AG08395 (cell line): Measurements from ENCODE around the gene PIGO.
A peak's percentile ranks its signal among the peaks of the same experiment; 100 is the strongest.

Source experiments
- DNase-seq: peaks from one replicate; pipeline ENCODE4 v3.0.0; 2012; ENCODE audit warnings: mixed read lengths, low spot score

The PIGO gene

DNA sequence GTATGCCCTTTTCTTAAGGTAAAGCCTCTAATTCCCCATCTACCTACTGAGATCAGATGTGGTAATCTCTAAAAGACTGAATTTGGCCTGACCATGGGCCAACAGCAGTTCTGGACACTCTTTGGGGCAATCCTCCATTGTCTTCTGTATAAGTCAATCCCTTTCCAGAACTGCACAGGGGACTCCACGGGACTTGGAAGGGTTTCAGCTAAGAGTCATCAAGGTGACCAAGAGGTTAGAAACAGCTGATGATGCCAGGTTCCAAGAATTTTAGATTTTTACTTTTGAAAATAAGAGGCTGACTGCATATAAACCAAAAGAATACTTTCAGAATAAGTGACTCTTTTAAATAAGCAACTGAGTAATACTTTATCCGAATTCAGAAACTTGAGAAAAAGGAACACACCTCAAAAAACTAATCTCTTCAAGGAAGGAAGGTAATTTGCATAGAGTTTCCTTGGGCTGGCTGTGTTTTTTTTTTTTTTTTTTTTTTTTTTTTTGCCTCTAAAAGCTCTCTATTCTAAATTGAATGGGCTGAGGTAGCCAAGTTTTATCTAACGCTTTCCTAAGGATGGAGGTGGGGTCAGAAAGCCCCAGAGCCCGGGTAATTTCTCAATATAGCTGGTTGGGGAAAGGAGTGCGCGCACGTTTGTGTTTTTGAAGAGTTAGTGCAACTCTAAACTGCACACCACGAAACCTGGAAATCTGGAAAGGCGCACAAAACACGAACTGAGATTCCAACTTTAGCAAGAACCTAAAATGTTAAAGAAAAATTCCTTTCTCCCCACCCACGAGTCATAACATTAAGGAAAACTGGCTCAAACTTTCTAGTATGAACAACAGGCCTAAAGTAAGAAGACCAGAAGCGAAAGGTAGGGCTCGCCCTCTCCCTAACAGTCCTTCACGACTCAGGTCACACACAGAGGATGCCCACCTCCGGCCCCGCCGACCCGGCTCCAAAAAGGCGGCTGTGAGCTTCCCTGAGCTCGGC is 25.3 kb downstream of the PIGO start:
- peak; percentile 16 for DNase-seq

DNA sequence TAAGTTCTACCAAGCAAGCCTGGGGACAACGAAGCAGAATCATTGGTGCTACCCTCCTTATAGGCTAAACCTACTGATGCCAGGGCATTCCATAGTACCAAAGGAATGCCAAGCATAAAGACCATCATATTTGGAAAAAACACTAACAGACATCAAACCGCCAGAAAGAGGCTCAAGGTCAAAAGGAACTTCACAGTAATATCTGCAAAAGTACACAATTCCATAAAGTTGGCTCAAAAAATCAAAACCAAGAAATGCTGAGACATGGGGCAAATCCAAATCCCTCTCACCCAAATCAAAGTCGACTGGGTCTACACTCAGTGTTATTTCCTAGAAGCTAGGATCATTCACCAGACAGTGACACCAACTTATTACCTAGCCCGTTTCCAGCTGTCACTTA is 27.4 kb downstream of the PIGO start:
- DNase-seq, result no peak

DNA sequence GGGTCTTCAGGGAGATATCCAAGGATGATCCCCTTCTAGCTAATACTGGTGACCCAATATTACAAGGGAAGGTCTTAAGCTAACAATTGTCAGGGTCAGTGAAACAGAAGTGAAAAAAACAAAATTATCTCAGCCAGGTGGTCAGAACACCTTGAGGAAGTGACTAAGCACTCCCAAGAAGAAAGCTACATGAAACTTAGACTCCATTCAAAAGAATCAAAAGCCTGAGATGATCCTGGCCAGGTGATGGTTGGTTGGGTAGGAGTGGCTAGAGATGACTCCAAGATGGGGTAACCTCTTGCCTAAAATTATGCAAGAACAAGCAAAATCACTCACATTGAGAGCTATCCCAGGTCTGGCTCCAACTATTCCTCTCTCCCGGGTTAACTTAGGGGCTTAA is 29.3 kb downstream of the PIGO start:
- DNase-seq, result no peak

DNA sequence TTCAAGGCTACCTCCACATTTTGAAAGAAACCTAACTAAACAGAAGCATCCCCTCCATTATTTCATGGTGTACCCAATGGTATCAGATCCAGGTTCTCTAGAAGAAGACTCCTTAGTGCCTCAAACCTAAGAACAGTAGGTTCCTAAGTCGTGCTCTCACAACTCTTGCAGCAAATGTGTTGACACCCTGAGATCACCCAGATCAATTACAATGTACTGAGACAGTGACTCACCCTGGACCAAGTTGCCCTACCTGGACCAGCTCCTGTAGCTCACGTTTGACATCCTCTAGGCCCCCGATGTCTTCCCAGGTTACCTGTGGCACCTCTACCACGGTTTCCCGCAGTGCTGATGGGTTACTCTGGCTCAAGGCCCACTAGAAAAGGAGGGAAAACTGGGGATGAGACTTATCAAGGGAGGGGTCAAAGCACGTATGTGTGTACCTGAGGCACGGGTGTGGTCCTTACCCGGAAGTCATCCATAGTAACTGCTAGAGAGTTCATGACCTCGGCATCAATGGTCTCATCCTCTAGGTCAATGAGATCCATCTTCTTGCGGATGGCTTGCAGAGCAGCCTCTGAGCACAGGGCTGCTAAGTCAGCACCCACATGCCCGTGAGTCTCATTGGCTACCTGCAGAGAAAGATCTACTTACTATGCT is 35.7 kb downstream of the PIGO start:
- no peak for DNase-seq

DNA sequence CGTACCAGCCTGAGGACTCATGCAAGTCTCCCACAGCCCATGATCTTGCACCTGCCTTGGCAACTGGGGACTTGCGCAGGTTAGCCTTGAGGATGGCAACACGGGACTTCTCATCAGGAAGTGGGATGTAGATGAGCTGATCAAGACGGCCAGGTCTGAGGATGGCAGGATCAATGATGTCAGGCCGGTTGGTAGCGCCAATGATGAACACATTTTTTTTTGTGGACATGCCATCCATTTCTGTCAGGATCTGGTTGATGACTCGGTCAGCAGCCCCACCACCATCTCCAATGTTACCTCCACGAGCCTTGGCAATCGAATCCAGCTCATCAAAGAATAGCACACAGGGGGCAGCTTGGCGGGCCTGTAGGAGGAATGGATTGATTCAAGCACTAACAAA is 37.0 kb downstream of the PIGO start:
- DNase-seq, result no peak

DNA sequence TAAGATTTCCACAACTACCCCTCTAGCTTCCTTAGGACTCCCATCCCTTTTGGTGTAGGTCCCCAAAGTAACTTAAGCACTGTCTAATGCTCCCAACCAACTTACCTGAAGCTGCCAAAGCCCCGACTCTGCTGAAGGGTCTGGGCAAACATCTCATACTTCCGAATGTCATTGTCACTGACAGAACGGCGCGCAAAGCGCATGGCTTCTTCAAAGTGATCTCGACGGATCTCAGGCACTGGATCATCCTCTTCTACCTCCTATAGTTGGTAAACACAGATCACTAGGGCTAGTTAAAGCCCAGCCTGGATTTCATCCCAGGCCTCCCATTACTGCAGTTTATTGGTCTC is 39.1 kb downstream of the PIGO start:
- no peak for DNase-seq

DNA sequence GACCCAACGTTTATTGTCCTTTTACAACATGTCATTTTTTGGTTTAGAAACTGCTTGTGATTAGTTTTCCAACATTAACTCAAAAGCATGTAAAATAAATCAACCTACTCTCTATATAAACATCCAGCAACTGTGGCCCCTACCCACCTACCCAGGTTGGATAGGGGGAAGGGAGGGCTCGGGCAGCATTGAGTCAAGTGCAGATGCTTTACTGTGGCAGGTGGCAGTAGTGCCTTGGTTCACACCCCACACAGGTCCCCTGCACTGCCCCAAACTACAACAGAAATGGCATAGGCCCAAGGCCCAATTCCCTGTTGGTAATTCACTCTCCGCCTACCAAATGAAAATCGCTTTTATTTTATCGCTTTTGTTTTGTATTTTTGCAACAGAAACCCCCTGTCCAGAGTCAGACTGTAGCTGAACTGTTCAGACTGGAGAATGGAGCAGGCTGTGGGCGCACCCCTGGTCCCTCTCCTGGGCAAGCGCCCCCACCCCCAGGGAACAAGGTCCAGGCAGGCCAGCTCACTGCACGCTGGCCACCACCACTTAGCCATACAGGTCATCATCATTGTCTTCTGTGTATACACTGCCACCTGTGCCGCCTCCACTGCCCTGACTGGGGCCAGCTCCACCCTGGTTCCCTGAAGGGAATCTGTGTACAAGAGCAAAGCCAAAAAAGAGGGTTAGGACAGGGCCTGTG is 39.7 kb downstream of the PIGO start:
- no peak for DNase-seq

DNA sequence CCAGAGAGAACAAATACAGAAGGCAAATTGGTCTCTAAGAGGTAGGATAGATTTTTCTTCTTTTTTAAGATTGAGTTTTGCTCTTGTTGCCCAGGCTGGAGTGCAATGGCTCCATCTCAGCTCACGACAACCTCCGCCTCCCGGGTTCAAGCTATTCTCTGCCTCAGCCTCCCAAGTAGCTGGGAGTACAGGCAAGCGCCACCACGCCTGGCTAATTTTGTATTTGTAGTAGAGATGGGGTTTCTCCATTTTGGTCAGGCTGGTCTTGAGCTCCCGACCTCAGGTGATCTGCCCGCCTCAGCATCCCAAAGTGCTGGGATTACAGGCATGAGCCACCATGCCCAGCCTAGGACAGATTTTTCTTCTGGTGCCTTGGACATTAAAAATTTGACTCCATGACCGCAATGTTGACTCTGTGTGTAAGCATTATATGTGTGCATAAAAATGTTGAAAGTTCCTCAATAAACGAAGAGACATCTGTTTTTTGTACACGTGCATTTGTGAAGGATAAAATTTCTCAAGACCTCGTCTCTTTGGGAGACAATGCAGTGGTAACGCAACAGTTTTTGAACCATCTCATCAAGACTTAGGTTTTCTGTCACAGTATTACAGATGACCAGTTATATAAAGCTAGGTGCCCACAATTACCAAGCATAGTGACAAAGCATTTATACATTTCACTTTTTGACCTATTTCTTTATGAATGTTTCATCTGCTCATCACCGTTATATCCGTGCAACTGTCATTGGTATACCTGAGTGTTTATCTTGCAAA is 41.3 kb downstream of the PIGO start:
- DNase-seq, result no peak

DNA sequence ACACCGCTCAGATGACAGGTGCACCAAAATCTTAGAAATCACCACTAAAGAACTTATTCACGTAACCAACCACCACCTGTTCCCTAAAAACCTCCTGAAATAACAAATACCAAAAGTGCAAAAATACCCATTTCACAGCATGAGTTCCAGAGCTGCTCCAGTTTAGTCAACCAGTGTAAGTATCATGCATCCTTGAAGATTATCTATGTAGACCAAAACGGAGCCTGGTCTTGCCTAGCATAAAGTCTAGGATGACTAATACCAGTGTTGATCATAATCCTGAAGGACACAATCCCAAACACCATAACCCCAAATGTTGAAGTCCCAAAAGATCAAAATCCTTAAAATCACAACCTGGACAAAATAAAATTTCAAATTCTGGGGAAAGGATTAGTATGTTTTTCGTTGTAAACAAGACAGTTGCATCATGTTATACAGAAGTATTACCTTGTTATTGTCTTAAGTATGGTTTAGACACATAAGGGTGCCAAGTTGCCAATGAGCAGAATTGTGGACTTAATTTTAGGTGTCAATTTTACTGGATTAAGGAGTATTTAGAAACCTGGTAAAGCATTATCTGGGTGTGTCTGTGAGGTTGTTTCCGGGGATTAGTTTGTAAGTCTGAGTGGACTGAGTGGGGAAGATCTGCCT is 42.1 kb downstream of the PIGO start:
- no peak for DNase-seq

DNA sequence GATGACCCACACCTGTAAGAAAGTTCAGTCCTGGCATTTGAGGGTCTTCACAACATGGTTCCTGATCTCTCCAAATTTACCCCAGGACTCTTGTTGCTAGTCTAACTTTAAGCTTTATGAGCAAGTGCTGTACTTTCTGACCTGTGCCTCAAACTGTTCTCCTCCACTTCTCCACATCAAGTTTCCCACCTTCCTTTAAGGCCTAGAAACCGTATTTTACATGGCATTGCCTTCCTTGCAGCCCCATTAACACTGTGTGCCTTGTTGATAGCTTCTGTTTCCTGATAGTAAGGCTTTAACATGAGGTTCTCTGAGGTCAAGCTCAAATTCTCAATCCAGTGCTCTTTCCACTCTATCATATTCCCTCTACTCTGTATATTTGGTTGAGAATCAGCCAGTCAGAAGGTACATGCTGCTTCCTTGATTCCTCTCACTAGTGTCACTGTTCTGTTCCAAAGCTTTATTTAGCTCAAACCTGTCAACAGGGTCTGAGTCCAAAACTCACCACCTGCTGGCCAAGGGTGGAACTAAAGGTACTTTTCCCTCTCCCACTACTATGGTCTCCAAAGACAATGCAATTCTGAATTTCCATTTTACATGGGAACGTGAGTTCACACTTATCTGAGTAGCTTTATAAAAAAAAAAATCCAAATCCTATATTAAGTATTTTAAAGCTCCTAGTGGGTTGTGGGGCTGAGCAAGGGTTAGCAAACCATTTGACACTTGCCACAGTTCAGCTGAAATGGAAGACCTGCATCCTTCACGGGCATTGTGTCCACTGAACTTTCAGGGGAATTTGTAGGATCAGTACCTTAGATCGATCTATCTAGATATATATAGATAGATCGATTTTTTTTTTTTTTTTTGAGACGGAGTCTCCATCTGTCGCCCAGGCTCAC is 45.1 kb downstream of the PIGO start:
- DNase-seq, result peak; percentile 62

DNA sequence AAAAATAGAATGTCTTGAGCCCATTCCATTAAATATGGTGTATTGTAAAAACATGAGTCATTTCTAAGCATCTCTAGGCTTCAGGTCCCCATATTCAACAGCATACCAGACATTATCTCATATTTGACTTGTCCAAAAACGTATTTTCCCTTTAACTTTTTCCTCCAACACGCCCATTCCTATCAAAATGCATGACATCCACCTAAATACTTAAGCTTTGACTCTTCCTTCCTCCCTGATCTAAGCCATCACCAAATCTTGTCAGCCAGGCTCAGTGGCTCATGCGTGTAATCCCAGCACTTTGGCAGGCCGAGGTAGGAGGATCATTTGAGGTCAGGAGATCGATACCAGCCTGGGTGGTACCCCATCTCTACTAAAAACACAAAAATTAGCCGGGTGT is 47.9 kb downstream of the PIGO start:
- no peak for DNase-seq

DNA sequence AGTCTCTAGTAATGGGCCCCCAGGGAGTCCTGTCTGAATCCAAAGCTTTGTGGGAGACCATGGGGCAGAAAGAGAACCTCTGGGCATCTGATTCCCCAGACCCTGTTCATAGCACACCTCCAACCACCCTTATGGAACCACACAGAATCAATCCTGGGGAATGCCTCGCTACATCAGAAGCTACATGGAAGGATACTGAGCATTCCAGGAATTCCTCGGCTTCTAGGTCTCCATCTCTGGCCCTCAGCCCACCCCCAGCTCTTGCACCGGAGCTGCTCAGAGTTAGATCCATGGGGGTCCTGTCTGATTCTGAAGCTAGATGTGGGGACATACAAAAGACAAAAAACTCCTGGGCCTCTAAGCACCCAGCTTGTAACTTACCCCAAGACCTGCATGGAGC is 52.3 kb downstream of the PIGO start:
- DNase-seq, result no peak

DNA sequence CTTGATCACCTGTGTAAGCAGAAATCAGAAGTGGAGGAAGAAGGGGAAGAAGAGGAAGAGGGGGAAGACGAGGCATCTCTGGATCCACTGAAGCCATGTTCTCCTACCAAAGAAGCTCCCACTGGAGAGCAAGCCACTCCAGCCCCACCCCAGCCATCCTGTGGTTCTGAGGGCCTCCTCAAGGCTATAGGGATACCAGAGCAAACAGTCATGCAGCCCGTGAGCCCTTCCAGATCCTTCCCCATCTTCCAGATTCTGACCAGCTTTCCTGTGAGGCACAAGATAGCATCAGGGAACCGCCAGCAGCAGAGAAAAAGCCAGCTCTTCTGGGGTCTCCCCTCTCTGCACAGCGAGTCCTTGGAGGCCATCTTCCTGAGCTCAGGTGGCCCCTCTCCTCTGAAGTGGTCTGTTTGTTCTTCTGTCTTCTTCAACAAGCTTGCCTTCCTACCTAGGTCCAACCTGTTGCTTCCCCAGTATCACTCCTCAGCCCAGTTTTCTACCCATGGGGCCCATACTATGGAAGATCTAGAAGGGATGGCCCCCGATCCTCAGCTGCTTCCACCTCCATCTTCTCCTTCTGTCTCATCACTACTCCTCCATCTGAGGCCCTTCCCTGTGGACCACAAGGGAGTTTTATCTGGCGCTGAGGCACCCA is 53.4 kb downstream of the PIGO start:
- DNase-seq, result no peak

DNA sequence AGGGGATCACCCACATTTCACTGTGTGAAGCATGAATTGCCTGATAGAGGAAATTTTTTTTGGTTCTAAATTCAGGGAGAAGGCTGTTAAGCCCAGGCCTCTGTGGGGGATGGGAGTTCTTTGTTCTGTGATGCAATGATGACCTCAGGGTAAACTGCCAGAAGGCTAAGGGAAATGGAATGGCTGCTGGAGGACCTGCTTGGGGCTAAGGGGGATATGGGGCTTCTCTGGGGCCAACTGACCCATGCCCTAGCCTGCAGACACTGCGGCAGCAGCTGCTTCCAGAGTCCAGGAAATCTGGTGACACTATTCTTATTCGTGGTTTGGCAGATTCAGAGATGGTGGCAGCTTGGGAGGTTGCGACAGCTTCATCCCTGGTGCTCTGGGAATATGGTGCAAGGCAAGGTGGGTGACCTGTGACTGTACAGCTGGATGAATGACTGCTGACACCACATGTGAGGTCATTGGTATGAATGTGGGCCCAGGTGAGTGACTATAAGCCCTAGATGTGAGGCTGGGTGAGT is 54.2 kb downstream of the PIGO start:
- DNase-seq, result peak; percentile 32
